ENCODE results near the gene GRHL1.

GRCh38 chr2:10038716-10039115, 87.2 kb downstream of the GRHL1 start:
- TF ChIP-seq, protein P1, sequence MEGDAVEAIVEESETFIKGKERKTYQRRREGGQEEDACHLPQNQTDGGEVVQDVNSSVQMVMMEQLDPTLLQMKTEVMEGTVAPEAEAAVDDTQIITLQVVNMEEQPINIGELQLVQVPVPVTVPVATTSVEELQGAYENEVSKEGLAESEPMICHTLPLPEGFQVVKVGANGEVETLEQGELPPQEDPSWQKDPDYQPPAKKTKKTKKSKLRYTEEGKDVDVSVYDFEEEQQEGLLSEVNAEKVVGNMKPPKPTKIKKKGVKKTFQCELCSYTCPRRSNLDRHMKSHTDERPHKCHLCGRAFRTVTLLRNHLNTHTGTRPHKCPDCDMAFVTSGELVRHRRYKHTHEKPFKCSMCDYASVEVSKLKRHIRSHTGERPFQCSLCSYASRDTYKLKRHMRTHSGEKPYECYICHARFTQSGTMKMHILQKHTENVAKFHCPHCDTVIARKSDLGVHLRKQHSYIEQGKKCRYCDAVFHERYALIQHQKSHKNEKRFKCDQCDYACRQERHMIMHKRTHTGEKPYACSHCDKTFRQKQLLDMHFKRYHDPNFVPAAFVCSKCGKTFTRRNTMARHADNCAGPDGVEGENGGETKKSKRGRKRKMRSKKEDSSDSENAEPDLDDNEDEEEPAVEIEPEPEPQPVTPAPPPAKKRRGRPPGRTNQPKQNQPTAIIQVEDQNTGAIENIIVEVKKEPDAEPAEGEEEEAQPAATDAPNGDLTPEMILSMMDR (conservative IDR thresholded peaks at IDR 0.05 in 1 of 2, IDR thresholded peaks at IDR 0.05 in 1 of 2; ENCODE audit: extremely low read depth in 1 of 2, insufficient read depth in 1 of 2, low read depth in 1 of 2, low read length in 2 of 2), result no peak
- TF ChIP-seq EZH2 (IDR thresholded peaks at IDR 0.05; ENCODE audit: borderline replicate concordance, low read length), result no peak

Data from mammary epithelial cell (primary cell).